K562 (cell line): ENCODE data around the gene FAM78B. TPM values are rescaled to one million over a fixed set of nuclear protein-coding genes. Genes with fewer than 3 reads are reported as not detected.

ENCODE experiments used
- ELF4 ChIP-seq: fragments of 450-650 bp; formaldehyde crosslinking; IDR thresholded peaks from 2 replicates; pipeline ENCODE4 v1.4.0; 2022; ENCODE audit warnings: missing genetic modification characterization
- GTF2F1 ChIP-seq: IDR thresholded peaks from 2 replicates; pipeline ENCODE4 v1.6.1; 2011; ENCODE audit warnings: low read depth, low read length, improper control_type of control experiment
- HMGXB4 ChIP-seq: sonication (generic); formaldehyde crosslinking; IDR thresholded peaks from 2 replicates; pipeline ENCODE4 v1.8.1; 2023; ENCODE audit warnings: mild to moderate bottlenecking, missing genetic modification reagents
- RERE ChIP-seq: sonication (generic); formaldehyde crosslinking; IDR thresholded peaks from 2 replicates; pipeline ENCODE4 v1.8.0; 2023; ENCODE audit warnings: missing genetic modification reagents, mild to moderate bottlenecking, borderline replicate concordance
- ZBTB5 ChIP-seq: fragments of 450-650 bp; IDR thresholded peaks from 2 replicates; pipeline ENCODE4 v1.6.1; 2017; ENCODE audit warnings: antibody characterized with exemption
- polyA plus RNA-seq, 8 experiments: library from polyadenylated mRNA; depleted of rRNA in 4 of 8; stranded (reverse) in 5 of 8; unstranded in 3 of 8; fragments of >200 nt; fragmentation: Nextera tagmentation in 2 of 8; fragmentation: Illumina TruSeq in 1 of 8; extraction: Ambion mirVana in 2 of 8; extraction: Trizol in 1 of 8; gene quantifications; 2 replicates each; pipeline versions ENCODE4 v1.2.1 to v1.2.3, GENCODE V29; 2011 to 2014; ENCODE audit warnings: inconsistent platforms in 1 of 8, missing spikeins in 1 of 8
- total RNA-seq, 7 experiments: library from RNA; depleted of rRNA in 6 of 7; stranded (reverse); fragments of >200 nt in 6 of 7; fragmentation: Illumina TruSeq in 2 of 7; extraction: Trizol in 2 of 7; gene quantifications; 2 replicates each; pipeline versions ENCODE4 v1.2.1 to v1.2.3, GENCODE V29; 2011 to 2021; ENCODE audit warnings: low replicate concordance in 1 of 7

The FAM78B gene
- total and polyA plus RNA-seq, 9 of the 15 experiments (the other 6 are each of a cell fraction or from before 2014, with no cell fraction given) = 0.04 to 0.43 (median 0.29) TPM; not detected in 1

- TF ChIP-seq RERE = no peak
- no peak for TF ChIP-seq ZBTB5
- TF ChIP-seq GTF2F1 = no peak
- TF ChIP-seq ELF4 = no peak
- no peak for TF ChIP-seq HMGXB4
Observed at GRCh38 chr1:166190400-166190799, 23.6 kb upstream of the FAM78B start (continued).
